Activated CD8-positive, alpha-beta T cell treated with anti-CD3 and anti-CD28 coated beads for 36 hours (primary cell): ENCODE data around the gene NUP88. TPM values are rescaled to one million over a fixed set of nuclear protein-coding genes. Genes with fewer than 3 reads are reported as not detected.

Source experiments
- ATAC-seq: fragments of 200-7000 bp; cut with Tn5 transposase; one replicate; pipeline ENCODE4 v1.10.0; 2021; ENCODE audit warnings: mild to moderate bottlenecking, moderate library complexity
- CTCF ChIA-PET: fragments of 350-600 bp; sonication (Branson Sonifier 250); formaldehyde crosslinking; loops from one replicate; lab custom pipeline; 2021; ENCODE audit warnings: antibody characterized with exemption; lab: Charles Lee
- POLR2A ChIA-PET: fragments of 350-600 bp; sonication (Branson Sonifier 250); formaldehyde crosslinking; loops from one replicate; lab custom pipeline; 2021; ENCODE audit warnings: antibody characterized with exemption; lab: Charles Lee
- DNase-seq: peaks from one replicate; pipeline ENCODE4 v3.0.0-alpha.2; 2020
- H3K27ac Mint-ChIP-seq: one replicate; pipeline ENCODE4 v1.8.0; 2021; ENCODE audit warnings: mild to moderate bottlenecking, mixed read lengths
- H3K27me3 Mint-ChIP-seq: one replicate; pipeline ENCODE4 v1.8.0; 2021; ENCODE audit warnings: mixed read lengths
- H3K36me3 Mint-ChIP-seq: one replicate; pipeline ENCODE4 v1.8.0; 2021; ENCODE audit warnings: low read depth, mixed read lengths
- H3K4me1 Mint-ChIP-seq: one replicate; pipeline ENCODE4 v1.8.0; 2021; ENCODE audit warnings: low read depth, mixed read lengths
- H3K4me3 Mint-ChIP-seq: one replicate; pipeline ENCODE4 v1.8.0; 2021; ENCODE audit warnings: mild to moderate bottlenecking, moderate library complexity, mixed read lengths
- H3K9me3 Mint-ChIP-seq: one replicate; pipeline ENCODE4 v1.8.0; 2021; ENCODE audit warnings: mixed read lengths
- intact Hi-C: fragments of 100-400 bp; cut with micrococcal nuclease; formaldehyde crosslinking; loops from one replicate; pipeline ENCODE4 v1.10.0; 2022
- total RNA-seq, 2 experiments: library from RNA; stranded (reverse); gene quantifications; one replicate each; pipeline ENCODE4 v1.2.3, GENCODE V29; 2021
- TF ChIP-seq, protein P1 (sequence below): fragments of 200-600 bp; IDR thresholded peaks from one replicate; pipeline ENCODE4 v1.8.0; 2022; ENCODE audit warnings: antibody characterized with exemption, mild to moderate bottlenecking

Gene NUP88
- total RNA-seq, 2 experiments from 2014 or later = 140 to 141 TPM

DNA sequence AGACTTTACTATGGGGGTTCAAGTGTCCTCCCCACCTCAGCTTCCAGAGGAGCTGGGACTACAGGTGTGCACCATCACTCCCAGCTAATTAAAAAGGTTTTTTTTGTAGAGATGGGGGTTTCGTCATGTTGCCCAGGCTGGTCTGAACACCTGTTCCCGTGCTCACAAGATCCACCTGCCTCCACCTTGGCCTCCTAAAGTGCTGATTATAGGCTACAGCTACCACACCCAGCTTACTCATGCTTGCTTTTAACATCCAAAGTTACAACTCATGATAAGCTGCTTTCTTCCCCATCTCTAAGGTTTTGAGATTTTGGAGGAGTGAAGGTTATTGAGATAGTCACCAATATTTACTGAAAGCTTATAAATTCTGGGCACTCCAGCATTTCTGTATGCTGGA is 2.6 kb downstream of the NUP88 start:
- no peak for DNase-seq
- no peaks in the 10 kb centered on the region for H3K27me3 Mint-ChIP-seq
- ChIA-PET POLR2A (interaction anchor here (1.0 to 4.4 kb wide), 5 partner anchors 12 to 69 kb away, joined by 3 to 40 read pairs (median 5); partner anchors contain the start of genes C1QBP and DERL2), CTCF (interaction anchor here (3.8 kb wide), 1 partner anchor 23 kb away, joined by 43 read pairs; the partner anchor contains the start of gene C1QBP)
- TF ChIP-seq, protein P1, sequence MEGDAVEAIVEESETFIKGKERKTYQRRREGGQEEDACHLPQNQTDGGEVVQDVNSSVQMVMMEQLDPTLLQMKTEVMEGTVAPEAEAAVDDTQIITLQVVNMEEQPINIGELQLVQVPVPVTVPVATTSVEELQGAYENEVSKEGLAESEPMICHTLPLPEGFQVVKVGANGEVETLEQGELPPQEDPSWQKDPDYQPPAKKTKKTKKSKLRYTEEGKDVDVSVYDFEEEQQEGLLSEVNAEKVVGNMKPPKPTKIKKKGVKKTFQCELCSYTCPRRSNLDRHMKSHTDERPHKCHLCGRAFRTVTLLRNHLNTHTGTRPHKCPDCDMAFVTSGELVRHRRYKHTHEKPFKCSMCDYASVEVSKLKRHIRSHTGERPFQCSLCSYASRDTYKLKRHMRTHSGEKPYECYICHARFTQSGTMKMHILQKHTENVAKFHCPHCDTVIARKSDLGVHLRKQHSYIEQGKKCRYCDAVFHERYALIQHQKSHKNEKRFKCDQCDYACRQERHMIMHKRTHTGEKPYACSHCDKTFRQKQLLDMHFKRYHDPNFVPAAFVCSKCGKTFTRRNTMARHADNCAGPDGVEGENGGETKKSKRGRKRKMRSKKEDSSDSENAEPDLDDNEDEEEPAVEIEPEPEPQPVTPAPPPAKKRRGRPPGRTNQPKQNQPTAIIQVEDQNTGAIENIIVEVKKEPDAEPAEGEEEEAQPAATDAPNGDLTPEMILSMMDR = no peak
- H3K4me1 Mint-ChIP-seq = peaks cover 51% of the 10 kb centered on the region
- intact Hi-C loops = no loop called here
- no peak for ATAC-seq
- H3K27ac Mint-ChIP-seq = peak overlapping the region; percentile 76
- peaks cover 59% of the 10 kb centered on the region for H3K36me3 Mint-ChIP-seq
- H3K9me3 Mint-ChIP-seq = no peaks in the 10 kb centered on the region
- peak overlapping the region; percentile 100 for H3K4me3 Mint-ChIP-seq

- TF ChIP-seq, protein P1 = no peak
- peak overlapping the region; percentile 50 for H3K27ac Mint-ChIP-seq
- DNase-seq (no peak), ATAC-seq (peak; percentile 55)
- no peaks in the 10 kb centered on the region for H3K9me3 Mint-ChIP-seq
- CTCF ChIA-PET = interaction anchor here (1.1 to 4.0 kb wide), 3 partner anchors 10 to 28 kb away, joined by 3 to 22 read pairs (median 4); partner anchors contain the start of gene C1QBP
- intact Hi-C loops = no loop called here
- no peak overlapping the region for H3K4me3 Mint-ChIP-seq
- POLR2A ChIA-PET = interaction anchor here (0.7 to 3.9 kb wide), 5 partner anchors 8 to 72 kb away, joined by 3 to 13 read pairs (median 4); partner anchors contain the start of genes DERL2 and MIS12
- H3K27me3 Mint-ChIP-seq = no peaks in the 10 kb centered on the region
- H3K36me3 Mint-ChIP-seq = peaks cover 60% of the 10 kb centered on the region
- peaks cover 53% of the 10 kb centered on the region for H3K4me1 Mint-ChIP-seq
Measured at GRCh38 chr17:5413682-5414081, 5.8 kb downstream of the NUP88 start.

GRCh38 chr17:5410594-5411272 is 8.7 kb downstream of the NUP88 start:
- peak overlapping the region; percentile 51 for H3K27ac Mint-ChIP-seq
- H3K27me3 Mint-ChIP-seq = no peaks in the 10 kb centered on the region
- ChIA-PET CTCF (interaction anchor here (1.0 kb wide), 1 partner anchor 161 kb away, joined by 3 read pairs; no protein-coding TSS in a partner anchor), POLR2A (interaction anchor here (1.0 to 3.9 kb wide), 4 partner anchors 15 to 29 kb away, joined by 3 to 13 read pairs (median 6); partner anchors contain the start of gene C1QBP)
- TF ChIP-seq, protein P1 = no peak
- intact Hi-C loops = no loop called here
- peaks cover 41% of the 10 kb centered on the region for H3K36me3 Mint-ChIP-seq
- ATAC-seq = no peak
- H3K9me3 Mint-ChIP-seq = no peaks in the 10 kb centered on the region
- no peak for DNase-seq
- no peak overlapping the region for H3K4me3 Mint-ChIP-seq
- peaks cover 38% of the 10 kb centered on the region for H3K4me1 Mint-ChIP-seq

GRCh38 chr17:5408186-5408585 is 11.3 kb downstream of the NUP88 start:
- H3K4me1 Mint-ChIP-seq = peaks cover 32% of the 10 kb centered on the region
- ChIA-PET POLR2A (interaction anchor here (1.4 to 6.2 kb wide), 2 partner anchors 10 to 21 kb away, joined by 3 to 40 read pairs; partner anchors contain the start of genes NUP88 and RPAIN), CTCF (interaction anchor here (1.2 to 4.0 kb wide), 2 partner anchors 18 to 31 kb away, joined by 3 to 19 read pairs; partner anchors contain the start of gene C1QBP)
- ATAC-seq (no peak), DNase-seq (no peak)
- H3K9me3 Mint-ChIP-seq = no peaks in the 10 kb centered on the region
- no peaks in the 10 kb centered on the region for H3K27me3 Mint-ChIP-seq
- H3K4me3 Mint-ChIP-seq = no peak overlapping the region
- TF ChIP-seq, protein P1 = no peak
- intact Hi-C loops = no loop called here
- no peak overlapping the region for H3K27ac Mint-ChIP-seq
- peaks cover 48% of the 10 kb centered on the region for H3K36me3 Mint-ChIP-seq
